HS-5 (cell line): Measurements from ENCODE around the gene MRPS27.
A peak's percentile ranks its signal among the peaks of the same experiment; 100 is the strongest.

ENCODE experiments used
- DNase-seq: peaks from one replicate; pipeline ENCODE4 v3.0.0-alpha.2; 2012; ENCODE audit warnings: low read depth

Gene MRPS27

GRCh38 chr5:72319976-72320752, at the start of gene MRPS27, which contains the start of gene PTCD2:
Gene MRPS27, minus strand, starts transcription at chr5:72320240. Its CDS starts 19 bp downstream, at chr5:72320221.
Gene PTCD2, plus strand, starts transcription at chr5:72320373. Its CDS starts 10 bp downstream, at chr5:72320383.
- DNase-seq: peak; percentile 92

- DNase-seq: no peak
Measured at GRCh38 chr5:72369711-72370110, 49.7 kb upstream of the MRPS27 start.

GRCh38 chr5:72369301-72369700, 49.3 kb upstream of the MRPS27 start:
- no peak for DNase-seq

- no peak for DNase-seq
Measured at GRCh38 chr5:72368271-72368670, 48.2 kb upstream of the MRPS27 start.

- DNase-seq: peak; percentile 69
Measured at GRCh38 chr5:72366324-72366976, 46.4 kb upstream of the MRPS27 start.

GRCh38 chr5:72364951-72365350, 44.9 kb upstream of the MRPS27 start:
- no peak for DNase-seq

- DNase-seq: no peak
Measured at GRCh38 chr5:72364171-72364570, 44.1 kb upstream of the MRPS27 start.

- DNase-seq: no peak
Measured at GRCh38 chr5:72363166-72363802, 43.2 kb upstream of the MRPS27 start.

- DNase-seq: no peak
Measured at GRCh38 chr5:72359886-72360285, 39.8 kb upstream of the MRPS27 start.

- DNase-seq: no peak
Measured at GRCh38 chr5:72358925-72359324, 38.9 kb upstream of the MRPS27 start.

- no peak for DNase-seq
Measured at GRCh38 chr5:72356361-72356760, 36.3 kb upstream of the MRPS27 start.

- DNase-seq: no peak
Measured at GRCh38 chr5:72355706-72356299, 35.8 kb upstream of the MRPS27 start.

- DNase-seq: no peak
Measured at GRCh38 chr5:72353046-72353445, 33.0 kb upstream of the MRPS27 start.

- DNase-seq: no peak
Measured at GRCh38 chr5:72352616-72353015, 32.6 kb upstream of the MRPS27 start.

GRCh38 chr5:72351376-72351775, 31.3 kb upstream of the MRPS27 start:
- DNase-seq: no peak

GRCh38 chr5:72347801-72348308, 27.8 kb upstream of the MRPS27 start:
- DNase-seq: peak; percentile 94

GRCh38 chr5:72346398-72346797, 26.4 kb upstream of the MRPS27 start:
- no peak for DNase-seq

GRCh38 chr5:72338689-72339209, 18.7 kb upstream of the MRPS27 start:
- DNase-seq: no peak

- no peak for DNase-seq
Measured at GRCh38 chr5:72337159-72337558, 17.1 kb upstream of the MRPS27 start.

- no peak for DNase-seq
Measured at GRCh38 chr5:72330712-72331111, 10.7 kb upstream of the MRPS27 start.

GRCh38 chr5:72328172-72328571, 8.1 kb upstream of the MRPS27 start:
- DNase-seq: no peak

GRCh38 chr5:72326306-72326649, 6.2 kb upstream of the MRPS27 start:
- no peak for DNase-seq
